Raji (cell line): ENCODE measurements around the gene GRXCR2.

Source experiments
- POLR2A ChIP-seq: IDR thresholded peaks from 2 replicates; pipeline ENCODE4 v1.6.1; 2011; ENCODE audit warnings: low read depth, low read length, control low read depth; ENCODE audit not compliant: insufficient read depth

The GRXCR2 gene

GRCh38 chr5:145872914-145873313 is at the start of gene GRXCR2:
GRXCR2 (minus strand) TSS chr5:145873014; CDS start chr5:145872968, 46 bp downstream.
- TF ChIP-seq POLR2A: no peak

GRCh38 chr5:145922059-145922458 is 49.2 kb upstream of the GRXCR2 start:
- TF ChIP-seq POLR2A: no peak

DNA sequence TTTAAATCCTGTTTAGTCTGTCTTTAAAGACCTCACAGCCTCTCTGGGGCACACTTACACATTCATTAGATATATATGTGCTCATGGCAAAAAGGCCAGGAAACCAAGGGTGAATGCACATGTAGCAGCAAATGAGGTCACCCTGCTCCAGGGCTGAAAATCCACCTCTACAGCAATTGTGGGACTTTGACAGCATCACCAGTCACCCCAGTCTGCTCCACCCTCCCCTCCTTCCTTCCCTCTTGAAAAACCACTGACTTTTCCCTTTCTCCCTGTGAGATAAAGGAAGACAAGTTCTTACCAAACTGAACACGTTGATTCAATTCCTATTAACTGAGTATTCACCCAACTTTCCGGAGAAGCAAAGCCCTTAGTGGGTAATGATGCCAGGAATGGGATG is 48.4 kb upstream of the GRXCR2 start:
- no peak for TF ChIP-seq POLR2A

- no peak for TF ChIP-seq POLR2A
Measured at GRCh38 chr5:145920542-145921210, 47.9 kb upstream of the GRXCR2 start.

DNA sequence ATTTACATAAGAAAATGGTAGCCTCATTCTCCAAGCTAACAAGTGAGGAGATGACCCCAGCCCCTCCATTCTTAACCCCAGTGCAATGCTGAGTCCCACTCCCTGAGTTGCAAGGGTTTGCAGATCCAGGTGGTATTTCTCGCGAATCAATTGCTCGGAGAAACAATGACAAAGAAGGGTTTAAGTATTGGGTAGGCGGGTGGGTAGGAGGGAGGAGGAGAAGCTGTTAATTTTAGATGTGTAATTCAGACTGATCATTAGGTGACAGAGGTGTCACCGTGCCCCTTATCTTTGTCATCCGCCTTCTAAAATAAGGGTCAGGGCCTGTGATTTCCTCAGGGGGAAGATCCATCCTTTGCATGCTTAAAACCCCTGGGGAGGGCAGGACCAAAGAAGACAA is 46.6 kb upstream of the GRXCR2 start:
- no peak for TF ChIP-seq POLR2A

DNA sequence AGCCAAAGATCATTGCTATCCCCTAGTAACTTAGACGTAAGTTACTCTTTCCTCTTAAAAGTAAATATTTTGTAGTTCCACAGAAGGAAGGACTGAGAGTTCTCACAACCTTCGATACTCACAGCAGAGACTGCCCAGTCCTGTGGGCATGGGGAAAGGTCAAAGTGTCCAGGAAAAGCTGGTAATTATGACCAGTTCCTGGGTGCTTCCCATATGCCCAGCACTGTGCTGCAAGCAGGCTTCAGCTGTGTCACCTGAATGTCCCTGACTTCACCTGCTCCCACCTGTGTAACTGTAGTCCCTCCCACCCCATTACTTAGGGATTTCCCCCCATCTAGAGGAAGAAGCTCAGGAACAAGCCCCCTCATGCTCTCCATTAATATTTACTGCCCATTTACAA is 45.6 kb upstream of the GRXCR2 start:
- no peak for TF ChIP-seq POLR2A

- TF ChIP-seq POLR2A: no peak
Measured at GRCh38 chr5:145917288-145917687, 44.5 kb upstream of the GRXCR2 start.

DNA sequence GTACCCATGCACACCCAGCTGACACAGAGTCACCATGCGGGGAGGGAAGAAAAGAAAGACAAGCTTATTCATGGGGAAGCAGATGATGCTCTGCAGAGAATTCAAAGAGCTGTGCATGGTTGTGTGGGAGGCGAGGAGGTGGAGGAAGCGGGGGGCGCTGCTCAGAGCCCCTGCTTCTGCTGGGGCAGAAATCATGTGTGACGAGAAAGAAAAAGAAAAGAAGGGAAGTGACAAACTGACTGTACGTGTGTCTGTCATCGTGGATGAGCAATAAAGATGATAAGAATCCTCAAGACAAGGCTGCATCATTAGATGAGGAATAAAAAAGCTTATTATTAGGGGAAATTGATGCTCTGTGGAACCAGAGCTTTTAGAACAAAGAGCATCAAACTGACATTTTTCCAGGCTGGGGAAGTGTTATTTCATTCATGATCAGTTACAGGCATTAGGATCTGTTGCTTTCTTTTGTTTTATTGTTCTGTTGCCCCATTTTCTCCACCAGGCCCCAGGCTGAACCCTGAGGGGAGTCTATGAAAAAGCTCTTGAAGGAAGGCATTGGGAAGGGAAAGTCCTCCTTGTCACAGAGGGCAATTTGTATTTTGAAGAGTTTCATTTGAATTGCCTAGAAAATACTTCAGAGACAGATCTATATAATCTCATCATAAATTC is 43.3 kb upstream of the GRXCR2 start:
- TF ChIP-seq POLR2A: no peak

DNA sequence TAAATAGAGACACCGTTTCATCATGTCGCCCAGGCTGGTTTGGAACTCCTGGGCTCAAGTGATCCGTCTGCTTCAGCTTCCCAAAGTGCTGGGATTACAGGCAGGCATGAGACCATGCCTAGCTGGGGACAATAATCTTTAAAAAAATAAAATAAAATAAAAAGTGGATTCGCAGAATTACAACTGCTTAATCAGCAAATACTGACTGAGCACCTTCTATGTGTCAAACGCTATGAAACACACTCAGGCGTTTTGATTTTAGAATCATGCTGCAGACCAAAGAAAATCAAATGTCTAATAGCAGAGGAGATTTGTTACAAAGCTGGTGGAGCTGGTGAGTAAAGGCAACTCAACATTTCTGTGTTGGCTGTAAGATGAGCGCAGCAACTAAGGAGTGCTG is 40.9 kb upstream of the GRXCR2 start:
- TF ChIP-seq POLR2A: no peak

DNA sequence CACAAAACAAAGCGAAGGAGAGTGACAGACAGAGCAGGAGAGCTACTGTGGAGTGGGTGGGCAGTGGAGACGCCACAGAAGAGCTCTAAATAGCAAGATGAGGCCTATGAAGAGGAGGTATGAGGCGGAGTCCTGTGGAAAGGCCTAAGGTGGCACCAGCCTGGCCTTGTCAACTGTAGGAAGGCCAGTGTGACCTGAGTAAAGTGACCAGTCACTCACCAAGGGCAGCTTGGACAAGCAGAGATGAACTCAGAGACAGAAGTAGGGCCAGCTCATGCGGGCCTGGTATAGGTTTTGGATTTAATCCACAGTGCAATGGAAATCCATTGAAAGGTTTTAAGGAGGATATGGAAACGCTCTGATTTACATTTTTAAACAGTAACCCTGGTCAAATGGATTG is 39.8 kb upstream of the GRXCR2 start:
- no peak for TF ChIP-seq POLR2A

DNA sequence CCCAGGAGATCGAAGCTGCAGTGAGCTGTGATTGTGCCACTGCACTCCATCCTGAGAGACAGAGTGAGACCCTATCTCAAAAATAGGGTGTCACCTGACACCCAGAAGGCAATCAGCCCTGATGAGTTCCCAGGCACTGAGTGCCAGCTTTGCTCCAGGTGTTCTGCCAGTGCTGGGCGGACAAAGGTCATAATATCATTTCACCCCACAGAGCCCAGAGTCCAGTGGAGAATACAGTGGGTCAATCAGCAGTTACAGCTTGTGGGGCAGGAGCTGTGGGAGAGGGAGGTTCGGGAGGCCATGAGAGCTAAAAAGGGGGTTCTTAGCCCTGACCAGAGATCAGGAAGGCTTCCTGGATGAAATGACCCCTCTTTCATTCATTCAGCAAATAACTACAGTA is 39.2 kb upstream of the GRXCR2 start:
- no peak for TF ChIP-seq POLR2A

- TF ChIP-seq POLR2A: no peak
Measured at GRCh38 chr5:145911164-145911563, 38.4 kb upstream of the GRXCR2 start.

- TF ChIP-seq POLR2A: no peak
Measured at GRCh38 chr5:145908206-145908960, 35.6 kb upstream of the GRXCR2 start.

- no peak for TF ChIP-seq POLR2A
Measured at GRCh38 chr5:145906401-145906800, 33.6 kb upstream of the GRXCR2 start.

DNA sequence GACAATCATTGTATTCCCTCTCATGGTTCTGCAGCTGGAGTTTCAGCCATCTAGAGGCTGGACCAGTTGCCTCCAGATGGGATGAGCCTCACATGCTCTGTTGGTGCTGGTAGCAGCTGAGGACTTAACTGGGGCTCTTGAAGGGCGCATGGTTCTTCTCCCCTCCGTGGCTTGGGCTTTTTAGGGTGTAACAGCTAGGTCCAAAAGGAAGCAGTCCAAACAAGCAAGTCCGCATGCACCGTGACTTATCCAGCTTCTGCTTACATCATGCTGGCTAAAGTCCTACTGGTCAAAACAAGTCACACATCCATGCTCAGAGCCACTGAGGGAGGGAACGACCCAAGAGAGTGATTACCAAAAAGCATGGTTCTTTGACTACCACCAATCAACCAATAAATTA is 31.9 kb upstream of the GRXCR2 start:
- no peak for TF ChIP-seq POLR2A

- TF ChIP-seq POLR2A: no peak
Measured at GRCh38 chr5:145903867-145904266, 31.1 kb upstream of the GRXCR2 start.
